CD4-positive, alpha-beta T cell (primary cell): ENCODE data around the gene GRHPR. TPM values are rescaled to one million over a fixed set of nuclear protein-coding genes. Genes with fewer than 3 reads are reported as not detected.

Experiments used
- ATAC-seq: fragments of 200-7000 bp; cut with Tn5 transposase; one replicate; pipeline ENCODE4 v1.10.0; 2022; ENCODE audit warnings: mild to moderate bottlenecking; ENCODE audit not compliant: poor library complexity
- CTCF ChIA-PET: fragments of 350-600 bp; sonication (Branson Sonifier 250); formaldehyde crosslinking; loops from one replicate; lab custom pipeline; 2021; ENCODE audit warnings: antibody characterized with exemption, inconsistent platforms; lab: Charles Lee
- POLR2A ChIA-PET: fragments of 350-600 bp; sonication (Branson Sonifier 250); formaldehyde crosslinking; loops from one replicate; lab custom pipeline; 2021; ENCODE audit warnings: antibody characterized with exemption, inconsistent platforms; lab: Charles Lee
- DNase-seq, 14 experiments: peaks; one replicate each; pipeline ENCODE4 v3.0.0-alpha.2; 2013 to 2020; ENCODE audit warnings: mixed read lengths in 2 of 14
- H3K27ac ChIP-seq, 2 donors: one replicate each; pipeline versions ENCODE4 v1.5.1 to v1.7.0; 2013; ENCODE audit warnings: low read length in 2 of 2, low read depth in 1 of 2, mild to moderate bottlenecking in 1 of 2
- H3K27me3 ChIP-seq, 2 experiments: 1 replicate in 1 of 2; 2 replicates in 1 of 2; pipeline versions ENCODE4 v1.6.1 to v1.7.0; 2013; ENCODE audit warnings: low read length in 2 of 2, control low read depth in 1 of 2, mild to moderate bottlenecking in 1 of 2, moderate library complexity in 1 of 2; ENCODE audit not compliant: insufficient read depth in 2 of 2, control insufficient read depth in 1 of 2
- H3K36me3 ChIP-seq: one replicate; pipeline ENCODE4 v1.6.1; 2013; ENCODE audit warnings: low read length, control low read depth; ENCODE audit not compliant: insufficient read depth
- H3K4me1 ChIP-seq: one replicate; pipeline ENCODE4 v1.6.1; 2013; ENCODE audit warnings: low read length, control low read depth; ENCODE audit not compliant: insufficient read depth
- H3K4me3 ChIP-seq: one replicate; pipeline ENCODE4 v1.5.1; 2013; ENCODE audit warnings: mild to moderate bottlenecking, low read length, moderate library complexity
- H3K9me3 ChIP-seq, 2 experiments: 1 replicate in 1 of 2; 2 replicates in 1 of 2; pipeline versions ENCODE4 v1.6.1 to v1.7.0; 2013; ENCODE audit warnings: low read length in 2 of 2, mild to moderate bottlenecking in 2 of 2, control low read depth in 1 of 2, moderate library complexity in 1 of 2; ENCODE audit not compliant: control insufficient read depth in 1 of 2, insufficient read depth in 1 of 2
- H3K27ac Mint-ChIP-seq: one replicate; pipeline ENCODE4 v1.8.0; 2020; ENCODE audit warnings: mixed read lengths
- H3K27me3 Mint-ChIP-seq: one replicate; pipeline ENCODE4 v1.8.0; 2021; ENCODE audit warnings: mixed read lengths
- H3K36me3 Mint-ChIP-seq: one replicate; pipeline ENCODE4 v1.8.0; 2021; ENCODE audit warnings: low read depth, mixed read lengths
- H3K4me1 Mint-ChIP-seq: one replicate; pipeline ENCODE4 v1.8.0; 2021; ENCODE audit warnings: low read depth, mixed read lengths
- H3K4me3 Mint-ChIP-seq: one replicate; pipeline ENCODE4 v1.8.0; 2020; ENCODE audit warnings: mild to moderate bottlenecking, mixed read lengths
- H3K9me3 Mint-ChIP-seq: one replicate; pipeline ENCODE4 v1.8.0; 2020; ENCODE audit warnings: mixed read lengths
- CTCF ChIP-seq: fragments of 200-600 bp; IDR thresholded peaks from one replicate; pipeline ENCODE4 v1.8.0; 2022; ENCODE audit warnings: antibody characterized with exemption, mild to moderate bottlenecking
- intact Hi-C, 2 experiments: fragments of 100-400 bp; cut with DNase I in 1 of 2; cut with micrococcal nuclease in 1 of 2; formaldehyde crosslinking; loops; one replicate each; pipeline versions ENCODE4 v1.15.1 to v1.9.0; 2023 to 2025; cut with DNase I, micrococcal nuclease
- total RNA-seq, 174 experiments: library from RNA in 2 of 174; stranded (reverse) in 2 of 174; gene quantifications; one replicate each; pipeline ENCODE4 v1.2.3 and lab custom pipeline; 2021 to 2026

Gene GRHPR
- total RNA-seq, 2 experiments from 2014 or later: 29.0 to 29.6 TPM

GRCh38 chr9:37436540-37436939, 14.0 kb downstream of the GRHPR start:
- Histone ChIP-seq H3K9me3 (no peaks in the 10 kb centered on the region), H3K27me3 (no peaks in the 10 kb centered on the region), H3K36me3 (peaks cover 61% of the 10 kb centered on the region), H3K4me3 (no peak overlapping the region), H3K4me1 (no peaks in the 10 kb centered on the region), H3K27ac (no peak overlapping the region)
- Mint-ChIP-seq H3K27me3 (no peaks in the 10 kb centered on the region), H3K4me3 (no peak overlapping the region), H3K27ac (no peak overlapping the region), H3K9me3 (no peaks in the 10 kb centered on the region), H3K4me1 (no peaks in the 10 kb centered on the region), H3K36me3 (peaks cover 83% of the 10 kb centered on the region)
- no peak for DNase-seq
- no peak for TF ChIP-seq CTCF
- POLR2A ChIA-PET: interaction anchor here (0.7 kb wide), 1 partner anchor 14 kb away, joined by 3 read pairs; the partner anchor contains the start of gene GRHPR
- CTCF ChIA-PET: no interaction called here
- no peak for ATAC-seq
- intact Hi-C loops: no loop called here

- ChIA-PET CTCF (no interaction called here), POLR2A (interaction anchor here (0.7 kb wide), 1 partner anchor 15 kb away, joined by 3 read pairs; the partner anchor contains the start of gene GRHPR)
- Mint-ChIP-seq H3K27ac (no peak overlapping the region), H3K4me1 (no peaks in the 10 kb centered on the region), H3K36me3 (peaks cover 83% of the 10 kb centered on the region), H3K4me3 (no peak overlapping the region), H3K9me3 (no peaks in the 10 kb centered on the region), H3K27me3 (no peaks in the 10 kb centered on the region)
- Histone ChIP-seq H3K27ac (no peak overlapping the region), H3K36me3 (peaks cover 63% of the 10 kb centered on the region), H3K4me3 (no peak overlapping the region), H3K9me3 (no peaks in the 10 kb centered on the region), H3K4me1 (no peaks in the 10 kb centered on the region), H3K27me3 (no peaks in the 10 kb centered on the region)
- no peak for TF ChIP-seq CTCF
- ATAC-seq (no peak), DNase-seq (no peak)
- intact Hi-C loops: no loop called here
Measured at GRCh38 chr9:37437010-37437409, 14.5 kb downstream of the GRHPR start.

GRCh38 chr9:37437621-37438020, 15.1 kb downstream of the GRHPR start:
- peaks cover 87% of the 10 kb centered on the region for H3K36me3 Mint-ChIP-seq
- H3K4me1 Mint-ChIP-seq: no peaks in the 10 kb centered on the region
- TF ChIP-seq CTCF: no peak
- H3K27ac Mint-ChIP-seq: no peak overlapping the region
- Histone ChIP-seq H3K4me1 (no peaks in the 10 kb centered on the region), H3K4me3 (no peak overlapping the region), H3K27me3 (no peaks in the 10 kb centered on the region), H3K27ac (no peak overlapping the region), H3K9me3 (no peaks in the 10 kb centered on the region), H3K36me3 (peaks cover 67% of the 10 kb centered on the region)
- H3K9me3 Mint-ChIP-seq: no peaks in the 10 kb centered on the region
- CTCF ChIA-PET: no interaction called here
- POLR2A ChIA-PET: no interaction called here
- DNase-seq (no peak), ATAC-seq (no peak)
- intact Hi-C loops: no loop called here
- no peaks in the 10 kb centered on the region for H3K27me3 Mint-ChIP-seq
- no peak overlapping the region for H3K4me3 Mint-ChIP-seq
